Fibroblast of skin of scalp (primary cell): Measurements from ENCODE around the gene PCDHGA1.
A peak's percentile ranks its signal among the peaks of the same experiment; 100 is the strongest.

Experiments used
- DNase-seq: peaks from one replicate; pipeline ENCODE4 v3.0.0-alpha.2; 2013

PCDHGA1 gene

DNA sequence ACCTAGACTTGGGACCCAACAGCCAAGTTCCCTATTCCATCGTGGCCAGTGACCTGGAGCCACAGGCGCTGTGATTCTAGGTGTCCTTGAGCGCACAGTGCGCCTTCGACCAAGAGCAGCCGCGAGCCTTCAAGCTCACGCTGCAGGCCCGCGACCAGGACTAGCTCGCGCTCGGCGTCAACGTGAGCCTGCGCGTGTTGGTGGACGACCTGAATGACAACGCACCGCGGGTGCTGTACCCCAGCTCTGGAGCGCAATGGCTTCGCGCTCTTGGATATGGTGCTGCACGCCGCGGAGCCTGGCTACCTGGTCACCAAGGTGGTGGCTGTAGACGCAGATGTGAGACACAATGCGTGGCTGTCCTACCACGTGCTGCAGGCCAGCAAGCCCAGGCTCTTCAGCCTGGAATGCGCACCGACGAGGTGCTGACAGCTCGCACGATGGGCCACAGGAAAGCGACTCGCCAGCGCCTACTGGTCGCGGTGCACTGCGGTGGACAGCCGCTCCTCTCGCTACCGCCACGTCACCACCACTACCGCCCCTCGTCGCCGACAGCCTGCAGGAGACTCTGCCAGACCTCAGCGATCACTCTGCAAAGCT, 111.4 kb downstream of the PCDHGA1 start:
- DNase-seq = no peak

DNA sequence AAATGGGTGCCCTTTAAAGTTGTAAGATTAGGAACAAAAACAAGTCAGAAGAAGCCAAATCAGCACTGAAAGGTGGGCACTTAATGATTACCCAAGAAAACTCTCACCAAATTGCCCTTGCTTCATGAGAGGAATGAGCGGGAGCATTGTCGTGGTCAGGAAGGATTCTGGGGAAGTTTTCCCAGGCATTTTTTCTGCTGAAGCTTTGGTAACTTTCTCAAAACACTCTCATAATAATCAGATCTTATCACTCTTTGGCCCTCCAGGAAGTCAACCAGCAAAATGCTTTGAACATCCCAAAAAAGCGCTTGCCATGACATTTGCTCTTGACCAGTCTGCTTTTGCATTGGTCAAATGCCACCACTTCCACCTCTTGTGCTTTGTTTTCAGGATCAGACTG, 135.0 kb downstream of the PCDHGA1 start:
- peak; percentile 53 for DNase-seq

DNA sequence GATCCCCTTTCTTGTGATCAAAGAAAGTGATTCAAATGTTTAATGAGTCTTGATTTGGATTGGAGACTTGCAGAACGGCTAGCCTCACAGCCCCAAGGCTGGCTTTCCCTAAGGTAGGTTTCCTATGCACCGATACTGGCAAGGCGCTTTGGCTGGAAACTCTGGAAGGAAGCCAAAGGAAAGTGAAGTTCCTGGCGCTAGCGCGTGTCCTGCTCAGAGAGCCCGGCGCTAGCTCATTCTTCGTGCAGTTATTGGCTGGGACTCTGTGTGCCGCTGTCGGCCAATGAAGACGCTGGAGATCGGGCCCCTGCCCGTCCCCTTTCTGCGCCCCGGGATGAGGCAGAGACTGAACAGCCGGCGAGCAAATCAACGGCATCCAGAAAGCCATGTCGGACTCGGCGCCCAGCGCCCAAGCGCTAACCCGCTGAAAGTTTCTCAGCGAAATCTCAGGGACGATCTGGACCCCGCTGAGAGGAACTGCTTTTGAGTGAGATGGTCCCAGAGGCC, 145.4 kb downstream of the PCDHGA1 start, which contains the start of gene PCDHGC3:
PCDHGC3 (plus strand) TSS at position 342 of the 507 bp plus-strand sequence; CDS start at position 493, 151 bp downstream.
- DNase-seq = peak; percentile 97

DNA sequence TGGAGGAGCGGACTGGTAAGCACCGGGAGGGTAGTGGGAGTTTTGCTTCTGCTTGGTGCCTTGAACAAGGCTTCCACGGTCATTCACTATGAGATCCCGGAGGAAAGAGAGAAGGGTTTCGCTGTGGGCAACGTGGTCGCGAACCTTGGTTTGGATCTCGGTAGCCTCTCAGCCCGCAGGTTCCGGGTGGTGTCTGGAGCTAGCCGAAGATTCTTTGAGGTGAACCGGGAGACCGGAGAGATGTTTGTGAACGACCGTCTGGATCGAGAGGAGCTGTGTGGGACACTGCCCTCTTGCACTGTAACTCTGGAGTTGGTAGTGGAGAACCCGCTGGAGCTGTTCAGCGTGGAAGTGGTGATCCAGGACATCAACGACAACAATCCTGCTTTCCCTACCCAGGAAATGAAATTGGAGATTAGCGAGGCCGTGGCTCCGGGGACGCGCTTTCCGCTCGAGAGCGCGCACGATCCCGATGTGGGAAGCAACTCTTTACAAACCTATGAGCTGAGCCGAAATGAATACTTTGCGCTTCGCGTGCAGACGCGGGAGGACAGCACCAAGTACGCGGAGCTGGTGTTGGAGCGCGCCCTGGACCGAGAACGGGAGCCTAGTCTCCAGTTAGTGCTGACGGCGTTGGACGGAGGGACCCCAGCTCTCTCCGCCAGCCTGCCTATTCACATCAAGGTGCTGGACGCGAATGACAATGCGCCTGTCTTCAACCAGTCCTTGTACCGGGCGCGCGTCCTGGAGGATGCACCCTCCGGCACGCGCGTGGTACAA, 146.0 kb downstream of the PCDHGA1 start:
- DNase-seq = peak; percentile 80

DNA sequence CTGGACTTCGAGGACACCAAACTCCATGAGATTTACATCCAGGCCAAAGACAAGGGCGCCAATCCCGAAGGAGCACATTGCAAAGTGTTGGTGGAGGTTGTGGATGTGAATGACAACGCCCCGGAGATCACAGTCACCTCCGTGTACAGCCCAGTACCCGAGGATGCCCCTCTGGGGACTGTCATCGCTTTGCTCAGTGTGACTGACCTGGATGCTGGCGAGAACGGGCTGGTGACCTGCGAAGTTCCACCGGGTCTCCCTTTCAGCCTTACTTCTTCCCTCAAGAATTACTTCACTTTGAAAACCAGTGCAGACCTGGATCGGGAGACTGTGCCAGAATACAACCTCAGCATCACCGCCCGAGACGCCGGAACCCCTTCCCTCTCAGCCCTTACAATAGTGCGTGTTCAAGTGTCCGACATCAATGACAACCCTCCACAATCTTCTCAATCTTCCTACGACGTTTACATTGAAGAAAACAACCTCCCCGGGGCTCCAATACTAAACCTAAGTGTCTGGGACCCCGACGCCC, 146.8 kb downstream of the PCDHGA1 start:
- DNase-seq = no peak

DNA sequence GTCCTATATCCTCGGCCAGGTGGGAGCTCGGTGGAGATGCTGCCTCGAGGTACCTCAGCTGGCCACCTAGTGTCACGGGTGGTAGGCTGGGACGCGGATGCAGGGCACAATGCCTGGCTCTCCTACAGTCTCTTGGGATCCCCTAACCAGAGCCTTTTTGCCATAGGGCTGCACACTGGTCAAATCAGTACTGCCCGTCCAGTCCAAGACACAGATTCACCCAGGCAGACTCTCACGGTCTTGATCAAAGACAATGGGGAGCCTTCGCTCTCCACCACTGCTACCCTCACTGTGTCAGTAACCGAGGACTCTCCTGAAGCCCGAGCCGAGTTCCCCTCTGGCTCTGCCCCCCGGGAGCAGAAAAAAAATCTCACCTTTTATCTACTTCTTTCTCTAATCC, 147.5 kb downstream of the PCDHGA1 start:
- DNase-seq = no peak

DNA sequence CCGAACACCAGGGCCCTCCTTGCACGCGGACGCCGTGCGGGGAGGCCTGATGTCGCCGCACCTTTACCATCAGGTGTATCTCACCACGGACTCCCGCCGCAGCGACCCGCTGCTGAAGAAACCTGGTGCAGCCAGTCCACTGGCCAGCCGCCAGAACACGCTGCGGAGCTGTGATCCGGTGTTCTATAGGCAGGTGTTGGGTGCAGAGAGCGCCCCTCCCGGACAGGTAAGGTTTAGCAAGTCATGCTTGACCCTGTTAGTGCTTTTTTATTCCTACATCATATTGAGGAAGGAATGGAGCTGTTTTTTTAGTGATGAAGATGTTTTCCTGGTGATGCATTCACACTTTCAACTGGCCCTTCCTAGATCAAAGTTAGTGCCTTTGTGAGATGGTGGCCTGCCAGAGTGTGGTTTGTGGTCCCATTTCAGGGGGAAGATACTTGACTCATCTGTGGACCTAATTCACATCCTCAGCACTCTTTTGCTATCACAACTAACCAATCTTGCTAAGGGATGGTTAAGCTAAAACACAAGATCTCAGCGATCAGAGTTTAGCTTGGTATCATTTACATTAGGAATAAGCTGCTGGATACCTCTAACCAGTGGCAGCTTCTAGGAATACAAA, 148.1 kb downstream of the PCDHGA1 start:
- peak; percentile 57 for DNase-seq

DNA sequence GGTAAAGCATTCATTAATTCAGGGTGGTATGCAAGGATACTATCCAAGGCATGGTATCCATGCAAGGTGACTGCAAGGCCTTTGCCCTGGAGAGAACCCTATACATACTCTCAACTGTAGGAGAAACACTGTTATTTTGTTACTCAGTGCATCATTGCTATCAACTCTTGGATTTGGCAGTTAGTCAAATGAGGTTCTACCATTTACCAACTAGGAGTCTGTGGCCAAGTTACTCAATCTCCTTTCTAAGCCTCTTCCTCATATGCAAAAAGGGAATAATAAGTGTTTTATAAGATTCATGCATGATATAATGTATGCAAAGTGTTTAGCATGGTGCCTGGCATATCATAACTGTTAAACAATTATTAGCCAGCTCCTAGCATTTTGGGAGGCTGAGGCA, 149.5 kb downstream of the PCDHGA1 start:
- no peak for DNase-seq

DNA sequence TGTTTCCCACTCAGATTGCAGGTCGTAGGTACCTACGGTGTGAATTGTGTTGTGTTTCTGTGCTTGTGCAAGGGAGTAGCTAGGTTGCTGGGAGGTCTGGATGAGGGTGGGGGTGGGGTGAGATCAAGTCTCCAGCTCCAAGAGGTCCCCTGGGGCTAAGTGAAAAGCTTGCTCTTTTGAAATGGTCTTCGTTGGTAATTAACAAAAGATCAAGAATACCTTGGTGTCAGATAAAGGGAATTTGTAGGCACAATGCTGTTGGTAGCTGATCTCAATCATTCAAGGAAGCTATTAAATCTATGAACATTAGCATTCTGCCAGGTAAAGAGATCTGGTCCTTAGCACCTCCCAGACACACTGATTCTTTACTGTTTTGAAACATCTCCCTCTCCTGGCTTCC, 153.6 kb downstream of the PCDHGA1 start:
- DNase-seq = no peak

DNA sequence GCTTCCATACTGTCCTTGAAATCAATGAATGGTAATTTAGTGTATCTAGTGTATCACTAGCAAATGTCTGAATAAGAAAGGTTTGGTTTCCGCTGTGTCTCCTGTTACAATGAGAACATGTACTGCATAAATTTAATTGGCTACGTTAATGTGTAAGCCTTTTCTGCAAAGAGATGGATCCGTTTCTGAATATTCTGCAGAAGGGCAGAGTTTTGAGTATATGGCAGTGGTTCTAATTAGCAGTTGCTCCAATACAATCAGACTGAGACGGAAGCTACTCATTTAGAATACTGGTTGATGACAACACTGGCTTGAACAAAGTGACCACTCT, 154.0 kb downstream of the PCDHGA1 start:
- no peak for DNase-seq

DNA sequence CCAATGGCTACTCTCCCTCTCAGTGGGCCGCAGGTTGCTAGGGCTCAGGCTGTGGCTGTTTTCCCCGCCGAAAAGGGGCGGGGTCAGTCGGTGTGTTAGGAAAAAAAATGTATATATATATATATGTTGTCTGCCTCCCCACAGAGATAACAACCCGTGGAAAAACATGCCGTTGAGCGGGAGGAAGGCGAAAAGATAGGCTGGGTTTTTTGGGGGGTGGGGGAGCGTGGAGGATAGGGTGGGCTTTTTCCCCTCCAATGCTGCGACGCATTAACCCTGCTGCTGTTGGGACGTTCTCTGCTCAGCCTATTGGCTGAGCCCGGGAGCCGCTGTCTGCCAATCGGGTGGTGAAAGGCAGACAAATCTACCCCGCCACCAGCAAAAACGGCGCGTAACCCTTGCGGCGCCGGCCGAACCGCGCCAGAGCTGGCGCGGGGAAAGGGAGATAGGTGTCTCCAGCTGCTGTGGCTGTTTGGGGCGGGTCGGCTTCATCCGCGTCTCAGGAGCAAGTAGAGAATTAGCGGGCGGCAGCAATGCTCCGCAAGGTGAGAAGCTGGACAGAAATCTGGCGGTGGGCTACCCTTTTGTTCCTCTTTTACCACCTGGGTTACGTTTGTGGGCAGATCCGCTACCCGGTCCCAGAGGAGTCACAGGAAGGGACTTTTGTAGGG, 154.5 kb downstream of the PCDHGA1 start, which contains the start of gene PCDHGC4:
PCDHGC4 (plus strand) TSS at position 390 of the 671 bp plus-strand sequence; CDS start at position 534, 144 bp downstream.
- DNase-seq = no peak

DNA sequence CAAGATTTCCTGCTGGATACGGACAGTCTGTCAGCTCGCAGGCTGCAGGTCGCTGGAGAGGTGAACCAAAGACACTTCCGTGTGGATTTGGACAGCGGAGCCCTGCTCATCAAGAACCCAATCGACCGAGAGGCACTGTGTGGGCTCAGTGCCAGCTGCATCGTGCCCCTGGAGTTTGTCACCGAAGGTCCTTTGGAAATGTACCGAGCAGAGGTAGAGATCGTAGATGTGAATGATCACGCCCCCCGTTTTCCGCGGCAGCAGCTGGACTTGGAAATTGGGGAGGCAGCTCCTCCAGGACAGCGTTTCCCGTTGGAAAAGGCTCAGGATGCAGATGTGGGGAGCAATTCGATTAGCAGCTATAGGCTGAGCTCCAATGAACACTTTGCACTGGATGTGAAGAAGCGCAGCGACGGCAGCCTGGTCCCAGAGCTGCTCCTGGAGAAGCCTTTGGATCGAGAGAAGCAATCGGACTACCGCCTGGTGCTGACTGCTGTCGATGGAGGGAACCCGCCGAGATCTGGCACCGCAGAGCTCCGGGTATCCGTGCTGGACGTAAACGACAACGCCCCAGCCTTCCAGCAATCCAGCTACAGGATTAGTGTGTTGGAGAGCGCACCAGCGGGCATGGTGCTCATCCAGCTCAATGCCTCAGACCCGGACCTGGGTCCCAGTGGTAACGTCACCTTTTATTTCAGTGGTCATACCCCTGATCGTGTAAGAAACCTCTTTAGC, 155.2 kb downstream of the PCDHGA1 start:
- no peak for DNase-seq

DNA sequence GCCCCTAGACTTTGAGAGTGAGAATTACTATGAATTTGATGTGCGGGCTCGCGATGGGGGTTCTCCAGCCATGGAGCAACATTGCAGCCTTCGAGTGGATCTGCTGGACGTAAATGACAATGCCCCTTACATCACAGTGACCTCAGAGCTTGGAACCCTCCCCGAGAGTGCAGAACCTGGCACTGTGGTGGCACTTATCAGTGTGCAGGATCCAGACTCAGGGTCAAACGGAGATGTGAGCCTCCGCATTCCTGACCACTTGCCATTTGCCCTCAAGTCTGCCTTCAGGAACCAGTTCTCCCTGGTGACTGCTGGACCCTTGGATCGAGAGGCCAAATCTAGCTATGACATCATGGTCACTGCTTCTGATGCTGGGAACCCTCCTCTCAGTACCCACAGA, 155.8 kb downstream of the PCDHGA1 start:
- DNase-seq = no peak

DNA sequence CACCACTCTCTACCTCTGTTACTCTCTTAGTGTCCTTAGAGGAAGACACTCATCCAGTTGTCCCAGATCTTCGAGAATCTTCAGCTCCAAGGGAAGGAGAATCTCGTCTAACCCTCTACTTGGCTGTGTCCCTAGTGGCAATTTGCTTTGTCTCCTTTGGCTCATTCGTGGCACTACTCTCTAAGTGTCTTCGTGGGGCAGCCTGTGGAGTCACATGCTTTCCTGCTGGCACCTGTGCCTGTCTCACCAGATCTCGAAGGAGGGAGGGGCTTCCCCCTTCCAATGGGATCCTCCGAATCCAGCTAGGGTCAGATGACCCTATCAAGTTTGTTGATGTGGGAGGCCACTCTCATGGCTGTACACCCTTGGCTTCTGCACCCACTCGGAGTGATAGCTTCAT, 156.8 kb downstream of the PCDHGA1 start:
- no peak for DNase-seq

DNA sequence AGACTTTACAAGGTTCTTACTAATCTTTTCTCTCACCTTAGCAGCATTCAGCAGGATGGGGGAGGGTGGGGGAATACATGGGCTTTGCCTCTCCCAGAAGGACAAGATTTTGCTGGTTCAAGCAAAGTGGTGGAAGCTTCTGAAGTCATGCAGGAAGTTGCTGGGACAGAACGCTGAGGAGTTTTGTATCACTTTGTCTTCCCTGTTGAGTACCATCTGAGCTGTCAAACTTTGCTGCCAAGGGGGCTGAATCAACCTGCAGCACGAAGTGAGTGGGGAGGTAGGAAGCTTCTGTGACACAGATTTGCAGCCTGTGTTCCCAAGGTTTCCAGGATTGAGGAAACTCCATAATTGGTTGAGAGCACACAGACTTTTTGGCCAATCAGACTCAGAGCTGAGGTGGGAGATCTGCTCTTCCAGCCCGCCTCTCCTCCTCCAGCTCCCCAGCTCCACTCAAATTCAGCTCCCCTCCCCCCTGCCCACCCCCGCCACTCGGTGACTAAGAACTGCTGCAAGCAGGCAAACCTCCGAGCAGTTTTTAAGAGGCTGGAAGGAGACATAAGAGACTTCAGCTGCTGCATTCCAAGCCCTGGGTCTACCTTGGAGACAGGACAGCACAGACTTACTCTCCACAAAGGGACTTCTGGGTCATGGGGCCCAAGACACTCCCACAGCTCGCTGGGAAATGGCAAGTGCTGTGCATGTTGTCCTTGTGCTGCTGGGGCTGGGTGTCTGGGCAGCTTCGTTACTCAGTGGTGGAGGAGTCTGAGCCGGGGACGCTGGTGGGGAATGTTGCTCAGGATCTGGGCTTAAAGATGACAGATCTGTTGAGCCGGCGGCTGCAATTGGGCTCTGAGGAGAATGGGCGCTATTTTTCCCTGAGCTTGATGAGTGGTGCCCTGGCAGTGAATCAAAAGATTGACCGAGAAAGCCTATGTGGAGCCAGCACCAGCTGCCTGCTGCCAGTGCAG, 158.6 kb downstream of the PCDHGA1 start, which contains the start of gene PCDHGC5:
PCDHGC5 (plus strand) TSS at position 491 of the 971 bp plus-strand sequence; CDS start at position 651, 160 bp downstream.
- peak; percentile 80 for DNase-seq

DNA sequence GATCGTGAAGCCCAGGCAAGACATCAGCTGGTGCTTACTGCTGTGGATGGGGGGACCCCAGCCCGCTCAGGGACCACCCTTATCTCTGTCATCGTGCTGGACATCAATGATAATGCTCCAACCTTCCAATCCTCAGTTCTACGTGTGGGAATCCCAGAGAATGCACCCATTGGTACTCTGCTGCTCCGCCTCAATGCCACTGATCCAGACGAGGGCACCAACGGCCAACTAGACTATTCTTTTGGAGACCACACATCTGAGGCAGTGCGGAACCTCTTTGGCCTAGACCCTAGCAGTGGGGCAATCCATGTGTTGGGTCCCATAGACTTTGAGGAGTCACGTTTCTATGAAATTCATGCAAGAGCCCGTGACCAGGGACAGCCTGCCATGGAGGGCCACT, 159.5 kb downstream of the PCDHGA1 start:
- no peak for DNase-seq

DNA sequence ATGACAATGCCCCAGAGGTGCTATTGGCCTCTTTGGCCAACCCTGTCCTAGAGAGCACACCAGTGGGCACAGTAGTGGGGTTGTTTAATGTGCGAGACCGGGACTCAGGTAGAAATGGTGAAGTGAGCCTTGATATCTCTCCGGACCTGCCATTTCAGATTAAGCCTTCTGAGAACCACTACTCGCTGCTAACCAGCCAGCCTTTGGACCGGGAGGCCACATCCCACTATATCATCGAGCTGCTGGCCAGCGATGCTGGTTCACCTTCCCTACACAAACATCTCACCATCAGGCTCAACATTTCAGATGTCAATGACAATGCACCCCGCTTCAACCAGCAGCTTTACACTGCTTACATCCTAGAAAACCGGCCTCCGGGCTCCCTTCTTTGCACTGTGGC, 160.0 kb downstream of the PCDHGA1 start:
- no peak for DNase-seq

DNA sequence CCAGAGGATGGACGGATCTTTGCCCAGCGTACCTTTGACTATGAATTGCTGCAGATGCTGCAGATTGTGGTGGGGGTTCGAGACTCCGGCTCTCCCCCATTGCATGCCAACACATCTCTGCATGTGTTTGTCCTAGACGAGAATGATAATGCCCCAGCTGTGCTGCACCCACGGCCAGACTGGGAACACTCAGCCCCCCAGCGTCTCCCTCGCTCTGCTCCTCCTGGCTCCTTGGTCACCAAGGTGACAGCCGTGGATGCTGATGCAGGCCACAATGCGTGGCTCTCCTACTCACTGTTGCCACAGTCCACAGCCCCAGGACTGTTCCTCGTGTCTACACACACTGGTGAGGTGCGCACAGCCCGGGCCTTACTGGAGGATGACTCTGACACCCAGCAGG, 160.5 kb downstream of the PCDHGA1 start:
- DNase-seq = no peak

DNA sequence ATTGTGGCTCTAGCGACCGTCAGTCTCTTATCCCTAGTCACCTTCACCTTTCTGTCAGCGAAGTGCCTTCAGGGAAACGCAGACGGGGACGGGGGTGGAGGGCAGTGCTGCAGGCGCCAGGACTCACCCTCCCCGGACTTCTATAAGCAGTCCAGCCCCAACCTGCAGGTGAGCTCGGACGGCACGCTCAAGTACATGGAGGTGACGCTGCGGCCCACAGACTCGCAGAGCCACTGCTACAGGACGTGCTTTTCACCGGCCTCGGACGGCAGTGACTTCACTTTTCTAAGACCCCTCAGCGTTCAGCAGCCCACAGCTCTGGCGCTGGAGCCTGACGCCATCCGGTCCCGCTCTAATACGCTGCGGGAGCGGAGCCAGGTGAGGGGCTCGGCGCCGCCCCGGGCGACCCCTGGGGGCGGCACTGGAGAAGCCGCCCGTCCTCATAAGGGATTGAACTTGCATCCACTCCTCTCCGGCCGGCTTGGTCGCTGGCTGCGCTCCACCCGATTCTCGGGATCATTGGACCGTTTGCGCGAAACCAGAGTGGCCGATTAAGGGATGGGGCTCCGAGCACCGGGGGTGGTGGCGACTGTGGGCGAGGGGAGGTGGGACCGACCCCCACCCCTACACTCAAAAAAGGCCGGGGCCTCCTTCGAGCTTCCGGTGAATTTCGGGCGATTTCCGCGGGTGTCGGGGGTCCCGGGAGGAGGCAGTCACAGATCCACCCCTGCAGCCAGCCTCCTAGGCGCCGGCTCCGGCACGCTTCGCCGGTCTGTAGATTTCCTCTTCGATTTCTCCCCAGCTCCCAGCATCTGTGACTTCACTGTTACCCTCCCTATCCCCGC, 161.2 kb downstream of the PCDHGA1 start:
- no peak for DNase-seq
